H1 (cell line): ENCODE measurements around the gene TMEM89. TPM values are rescaled to one million over a fixed set of nuclear protein-coding genes. Genes with fewer than 3 reads are reported as not detected.

ENCODE experiments used
- CTCF ChIA-PET: fragments of 300-600 bp; sonication (Branson Sonifier 250); formaldehyde crosslinking; loops from one replicate; lab custom pipeline; 2021; ENCODE audit not compliant: partially characterized antibody; lab: Charles Lee
- POLR2A ChIA-PET: fragments of 300-600 bp; sonication (Branson Sonifier 250); formaldehyde crosslinking; loops from one replicate; lab custom pipeline; 2021; ENCODE audit warnings: inconsistent platforms; ENCODE audit not compliant: partially characterized antibody; lab: Charles Lee
- DNase-seq, 2 experiments: peaks; one replicate each; pipeline versions ENCODE4 v3.0.0 to v3.0.0-alpha.2; 2010 to 2022; ENCODE audit warnings: low spot score in 2 of 2, low read depth in 1 of 2, mixed read lengths in 1 of 2
- FAIRE-seq: peaks from 2 replicates; lab custom pipeline; 2011; peaks lifted over from hg19 to GRCh38; lab: Jason Lieb, UNC
- H2AFZ ChIP-seq: 2 replicates; pipeline ENCODE4 v1.8.1; 2012; ENCODE audit warnings: low read length, inconsistent platforms
- H2AK5ac ChIP-seq: 2 replicates; pipeline ENCODE4 v1.6.1; 2013; ENCODE audit warnings: low read depth, low read length
- H2BK120ac ChIP-seq: replicated peaks from 2 replicates; pipeline ENCODE3; 2013; ENCODE audit warnings: low read depth, low read length, inconsistent platforms
- H2BK12ac ChIP-seq: 2 replicates; pipeline ENCODE4 v1.6.1; 2013; ENCODE audit warnings: low read depth, low read length
- H2BK15ac ChIP-seq: 2 replicates; pipeline ENCODE4 v1.6.1; 2013; ENCODE audit warnings: low read length
- H2BK20ac ChIP-seq: 2 replicates; pipeline ENCODE4 v1.6.1; 2013; ENCODE audit warnings: low read length
- H2BK5ac ChIP-seq: 2 replicates; pipeline ENCODE4 v1.6.1; 2013; ENCODE audit warnings: low read depth, low read length
- H3K14ac ChIP-seq: 2 replicates; pipeline ENCODE4 v1.6.1; 2013; ENCODE audit warnings: inconsistent platforms; ENCODE audit not compliant: insufficient read length
- H3K18ac ChIP-seq: 2 replicates; pipeline ENCODE4 v1.6.1; 2013; ENCODE audit warnings: low read length; ENCODE audit errors: extremely low read depth
- H3K23ac ChIP-seq: 2 replicates; pipeline ENCODE4 v1.6.1; 2013; ENCODE audit warnings: inconsistent platforms; ENCODE audit not compliant: insufficient read length
- H3K23me2 ChIP-seq: 2 replicates; pipeline ENCODE4 v1.6.1; 2013; ENCODE audit warnings: low read depth, low read length
- H3K27ac ChIP-seq: 2 replicates; pipeline ENCODE4 v1.6.1; 2011; ENCODE audit warnings: low read depth, low read length, inconsistent platforms
- H3K27me3 ChIP-seq, 4 experiments: replicated peaks in 1 of 4; 1 replicate in 1 of 4; 2 replicates in 3 of 4; pipeline versions ENCODE4 v1.6.1 to v1.8.1; 2011 to 2013; ENCODE audit warnings: low read length in 3 of 4, mild to moderate bottlenecking in 3 of 4, inconsistent platforms in 2 of 4, mixed read lengths in 2 of 4, moderate library complexity in 1 of 4; ENCODE audit not compliant: control insufficient read depth in 3 of 4, insufficient read depth in 3 of 4; ENCODE audit errors: extremely low read depth in 1 of 4
- H3K36me3 ChIP-seq, 4 experiments: 2 replicates each; pipeline versions ENCODE4 v1.6.1 to v1.8.1; 2011 to 2013; ENCODE audit warnings: mild to moderate bottlenecking in 4 of 4, low read length in 3 of 4, moderate library complexity in 2 of 4, control low read depth in 1 of 4, inconsistent platforms in 1 of 4; ENCODE audit not compliant: insufficient read depth in 4 of 4, control insufficient read depth in 2 of 4
- H3K4ac ChIP-seq: replicated peaks from 2 replicates; pipeline ENCODE3; 2013; ENCODE audit warnings: low read length, low read depth, mixed read lengths, inconsistent platforms; ENCODE audit not compliant: insufficient read length
- H3K4me1 ChIP-seq, 4 experiments: replicated peaks in 1 of 4; 1 replicate in 1 of 4; 2 replicates in 3 of 4; pipeline versions ENCODE4 v1.6.1 to v1.8.1; 2011 to 2013; ENCODE audit warnings: low read length in 3 of 4, inconsistent platforms in 2 of 4, mixed read lengths in 1 of 4; ENCODE audit not compliant: insufficient read depth in 4 of 4, control insufficient read depth in 3 of 4
- H3K4me2 ChIP-seq, 2 experiments: 2 replicates each; pipeline versions ENCODE4 v1.6.1 to v1.8.1; 2011 to 2013; ENCODE audit warnings: low read depth in 2 of 2, low read length in 2 of 2, control low read depth in 1 of 2, inconsistent platforms in 1 of 2, mild to moderate bottlenecking in 1 of 2; ENCODE audit not compliant: insufficient read depth in 1 of 2
- H3K4me3 ChIP-seq, 4 experiments: fragments of 200-600, 300-600 bp in 1 of 4; sonication (generic), shearing (Covaris generic), sonication (Bioruptor Twin) in 1 of 4; 2 replicates each; pipeline versions ENCODE4 v1.5.1 to v1.8.1; 2011 to 2016; ENCODE audit warnings: low read length in 4 of 4, low read depth in 3 of 4, control low read depth in 2 of 4, inconsistent platforms in 2 of 4, mild to moderate bottlenecking in 2 of 4, mixed read lengths in 1 of 4, moderate library complexity in 1 of 4; ENCODE audit not compliant: insufficient read depth in 2 of 4; ENCODE audit errors: extremely low read depth in 1 of 4
- H3K56ac ChIP-seq: replicated peaks from 2 replicates; pipeline ENCODE3; 2013; ENCODE audit warnings: low read depth, mild to moderate bottlenecking, mixed read lengths, low read length, inconsistent platforms; ENCODE audit not compliant: insufficient read length
- H3K79me1 ChIP-seq: 2 replicates; pipeline ENCODE4 v1.6.1; 2013; ENCODE audit warnings: low read depth, low read length, control low read depth
- H3K79me2 ChIP-seq, 2 experiments: 2 replicates each; pipeline versions ENCODE4 v1.6.1 to v1.8.1; 2012 to 2013; ENCODE audit warnings: low read length in 2 of 2, mild to moderate bottlenecking in 2 of 2, inconsistent platforms in 1 of 2; ENCODE audit not compliant: insufficient read depth in 2 of 2, control insufficient read depth in 1 of 2
- H3K9ac ChIP-seq, 4 experiments: replicated peaks in 1 of 4; 1 replicate in 1 of 4; 2 replicates in 3 of 4; pipeline versions ENCODE4 v1.6.1 to v1.8.1; 2011 to 2013; ENCODE audit warnings: low read depth in 3 of 4, low read length in 3 of 4, control low read depth in 2 of 4, mild to moderate bottlenecking in 2 of 4, moderate library complexity in 2 of 4, inconsistent platforms in 1 of 4; ENCODE audit errors: extremely low read depth in 1 of 4
- H3K9me3 ChIP-seq, 2 experiments: 2 replicates each; pipeline versions ENCODE4 v1.6.1 to v1.8.1; 2012 to 2013; ENCODE audit warnings: mild to moderate bottlenecking in 2 of 2, moderate library complexity in 2 of 2, control low read depth in 1 of 2, inconsistent platforms in 1 of 2, low read depth in 1 of 2, low read length in 1 of 2, mixed read lengths in 1 of 2; ENCODE audit not compliant: insufficient read depth in 2 of 2
- H4K20me1 ChIP-seq, 2 experiments: replicated peaks in 1 of 2; 2 replicates each; pipeline versions ENCODE3 to v1.8.1; 2011 to 2013; ENCODE audit warnings: inconsistent platforms in 2 of 2, low read length in 2 of 2, mild to moderate bottlenecking in 1 of 2; ENCODE audit not compliant: insufficient read depth in 2 of 2, control insufficient read depth in 1 of 2
- H4K5ac ChIP-seq: 2 replicates; pipeline ENCODE4 v1.6.1; 2013; ENCODE audit warnings: low read length, low read depth, mixed read lengths, inconsistent platforms; ENCODE audit not compliant: insufficient read length
- H4K8ac ChIP-seq: 2 replicates; pipeline ENCODE4 v1.8.0; 2013; ENCODE audit warnings: mild to moderate bottlenecking, moderate library complexity, low read length, inconsistent platforms; ENCODE audit not compliant: insufficient read depth; ENCODE audit errors: extremely low read depth
- H4K91ac ChIP-seq: replicated peaks from 2 replicates; pipeline ENCODE3; 2013; ENCODE audit warnings: low read length, mixed read lengths, inconsistent platforms; ENCODE audit not compliant: insufficient read length
- EGR1 ChIP-seq: IDR thresholded peaks from 2 replicates; pipeline ENCODE4 v1.6.1; 2011; ENCODE audit warnings: low read depth, low read length, borderline replicate concordance
- EZH2 ChIP-seq: fragments of 200-600 bp; sonication (generic); IDR thresholded peaks from 2 replicates; pipeline ENCODE4 v1.7.1; 2012; ENCODE audit warnings: low read depth, mild to moderate bottlenecking, moderate library complexity, low read length, inconsistent platforms; ENCODE audit not compliant: severe bottlenecking
- NANOG ChIP-seq: IDR thresholded peaks from 2 replicates; pipeline ENCODE4 v1.6.1; 2011; ENCODE audit warnings: low read length, low read depth, mild to moderate bottlenecking, inconsistent platforms; ENCODE audit not compliant: insufficient read depth, poor library complexity, severe bottlenecking
- POLR2A ChIP-seq, 2 experiments: IDR thresholded peaks; 1 replicate in 1 of 2; 2 replicates in 1 of 2; pipeline ENCODE4 v1.6.1; 2011; ENCODE audit warnings: low read depth in 2 of 2, low read length in 2 of 2, mild to moderate bottlenecking in 2 of 2; ENCODE audit errors: control extremely low read depth in 1 of 2
- RFX5 ChIP-seq: IDR thresholded peaks from 2 replicates; pipeline ENCODE4 v1.6.1; 2011; ENCODE audit warnings: low read depth, low read length, improper control_type of control experiment, borderline replicate concordance
- WGBS, 2 experiments: shearing (Covaris generic) in 1 of 2; methylation state at CpG; one replicate each; pipeline versions ENCODE4 v1.1.6 to v1.1.7; 2013 to 2015; ENCODE audit warnings: low lambda C conversion rate in 2 of 2, mixed read lengths in 2 of 2, inconsistent platforms in 1 of 2, low coverage in 1 of 2, missing lambda C conversion rate in 1 of 2; ENCODE audit not compliant: insufficient replicate concordance in 2 of 2, insufficient coverage in 1 of 2, insufficient read length in 1 of 2; ENCODE audit errors: extremely low coverage in 1 of 2, missing lambda C conversion rate in 1 of 2; 5-methylcytosine and 5-hydroxymethylcytosine counted together
- long read RNA-seq, 2 experiments: library from RNA in 1 of 2; library from capped mRNA in 1 of 2; stranded (forward); transcript quantifications; one replicate each; pipeline ENCODE4 v2.0.0, GENCODE V29; 2021; ENCODE audit warnings: inconsistent platforms in 1 of 2
- polyA minus RNA-seq, 3 experiments: library from RNA; depleted of rRNA, polyadenylated mRNA; stranded (reverse); fragments of >200 nt; gene quantifications; 1 replicate in 2 of 3; 2 replicates in 1 of 3; pipeline ENCODE4 v1.2.3, GENCODE V29; 2011
- polyA plus RNA-seq, 7 experiments: library from polyadenylated mRNA; depleted of rRNA in 3 of 7; stranded (reverse) in 5 of 7; unstranded in 2 of 7; fragments of >200 nt in 5 of 7; fragments of 200-250 nt in 2 of 7; gene quantifications; 1 replicate in 5 of 7; 2 replicates in 1 of 7; 4 replicates in 1 of 7; pipeline versions ENCODE4 v1.2.1 to v1.2.3, GENCODE V29; 2011 to 2013; ENCODE audit warnings: missing spikeins in 2 of 7, mixed read lengths in 2 of 7
- total RNA-seq: library from RNA; stranded (reverse); fragmentation: NEBNext Ultra II Directional; extraction: Animal tissue kit (Norgen Biotek cat#: 25700); gene quantifications from 2 replicates; pipeline ENCODE4 v1.2.1, GENCODE V29; 2021
- TF ChIP-seq, protein P1 (sequence below): IDR thresholded peaks from 2 replicates; pipeline ENCODE4 v1.6.1; 2012; ENCODE audit warnings: inconsistent platforms

TMEM89 gene, protein sequence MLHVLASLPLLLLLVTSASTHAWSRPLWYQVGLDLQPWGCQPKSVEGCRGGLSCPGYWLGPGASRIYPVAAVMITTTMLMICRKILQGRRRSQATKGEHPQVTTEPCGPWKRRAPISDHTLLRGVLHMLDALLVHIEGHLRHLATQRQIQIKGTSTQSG
- total RNA-seq (not detected in 2 replicates), polyA plus RNA-seq (2011; rRNA removed) (0.24 TPM in 1 of 2 replicates, not detected in the other), polyA minus RNA-seq (2011; rRNA and poly(A)+ RNA removed) (not detected in 2 replicates)
- not detected for polyA plus RNA-seq (2011; cell fraction: cytosol; rRNA removed)
- polyA plus RNA-seq (2011; cell fraction: nucleus; rRNA removed) = 1.3 TPM
- polyA plus RNA-seq (2012, experiment 1 of 2) = 0.34 to 0.42 TPM in 2 of 4 replicates, not detected in the others
- polyA plus RNA-seq (2012, experiment 2 of 2) = not detected
- 0.12 TPM for polyA plus RNA-seq (2013, experiment 1 of 2)
- polyA plus RNA-seq (2013, experiment 2 of 2) = 0.11 TPM
- not detected for polyA minus RNA-seq (2011; cell fraction: cytosol; rRNA and poly(A)+ RNA removed)
- polyA minus RNA-seq (2011; cell fraction: nucleus; rRNA and poly(A)+ RNA removed) = not detected
- long read RNA-seq, experiment 1 = 0 reads
- long read RNA-seq, experiment 2 = 0 reads

DNA sequence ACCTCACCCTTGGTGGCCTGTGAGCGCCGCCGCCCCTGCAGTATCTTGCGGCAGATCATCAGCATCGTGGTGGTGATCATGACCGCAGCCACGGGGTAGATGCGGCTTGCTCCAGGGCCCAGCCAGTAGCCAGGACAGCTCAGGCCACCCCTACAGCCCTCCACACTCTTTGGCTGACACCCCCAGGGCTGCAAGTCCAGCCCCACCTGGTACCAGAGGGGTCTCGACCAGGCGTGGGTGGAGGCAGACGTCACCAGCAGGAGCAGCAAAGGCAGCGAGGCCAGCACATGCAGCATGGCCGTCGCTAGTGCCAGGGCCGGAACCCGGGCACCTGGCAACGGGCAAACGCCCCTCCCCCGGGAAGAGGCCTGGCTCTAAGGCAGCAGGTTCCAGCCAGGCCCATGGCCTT is at the start of gene TMEM89:
TMEM89 (minus strand) TSS at position 309 of the 409 bp plus-strand sequence; CDS start at position 296, 13 bp downstream.
- no peak within 1 kb of the TSS for H2BK20ac ChIP-seq
- FAIRE-seq (no peak), DNase-seq (no peak)
- no peaks in the 10 kb centered on the region for H3K9me3 ChIP-seq
- H3K56ac ChIP-seq = no peak within 1 kb of the TSS
- ChIA-PET CTCF (interaction anchor here (0.6 to 3.0 kb wide), 7 partner anchors 10 to 154 kb away, joined by 3 to 16 read pairs (median 3); partner anchors contain the start of gene SLC26A6), POLR2A (interaction anchor here (0.6 to 7.9 kb wide), 4 partner anchors 10 to 33 kb away, joined by 3 to 75 read pairs (median 37); partner anchors contain the start of genes SLC26A6 and UQCRC1)
- H3K4me3 ChIP-seq = no peak within 1 kb of the TSS
- H2BK5ac ChIP-seq = no peak within 1 kb of the TSS
- H3K4me1 ChIP-seq = peaks cover 0 to 6% (median 3%) of the 10 kb centered on the region in 4 experiments; a peak in 3 of 7 replicates
- H3K9ac ChIP-seq = no peak within 1 kb of the TSS
- H3K23me2 ChIP-seq = no peaks in the 10 kb centered on the region
- no peak within 1 kb of the TSS; the same call in 1 of the 2 replicates for H4K8ac ChIP-seq
- H3K18ac ChIP-seq = no peak within 1 kb of the TSS
- no peaks in the 10 kb centered on the region for H3K79me1 ChIP-seq
- no peak within 1 kb of the TSS for H2AK5ac ChIP-seq
- H4K91ac ChIP-seq = no peak within 1 kb of the TSS
- peaks cover 0 to 18% (median 0%) of the 10 kb centered on the region in 4 experiments; a peak in 4 of 8 replicates for H3K36me3 ChIP-seq
- peaks cover 0 to 10% of the 10 kb centered on the region in 2 experiments for H4K20me1 ChIP-seq
- H3K4me2 ChIP-seq = no peak within 1 kb of the TSS
- no peaks in the 10 kb centered on the region for H3K27me3 ChIP-seq
- TF ChIP-seq, protein P1, sequence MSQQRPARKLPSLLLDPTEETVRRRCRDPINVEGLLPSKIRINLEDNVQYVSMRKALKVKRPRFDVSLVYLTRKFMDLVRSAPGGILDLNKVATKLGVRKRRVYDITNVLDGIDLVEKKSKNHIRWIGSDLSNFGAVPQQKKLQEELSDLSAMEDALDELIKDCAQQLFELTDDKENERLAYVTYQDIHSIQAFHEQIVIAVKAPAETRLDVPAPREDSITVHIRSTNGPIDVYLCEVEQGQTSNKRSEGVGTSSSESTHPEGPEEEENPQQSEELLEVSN = no peak
- no peak for TF ChIP-seq NANOG
- no peak for TF ChIP-seq POLR2A (IDR thresholded peaks at IDR 0.05; ENCODE audit: control extremely low read depth in 1 of 2, low read depth in 2 of 2, low read length in 2 of 2)
- TF ChIP-seq RFX5 = no peak
- TF ChIP-seq EGR1 = no peak
- TF ChIP-seq EZH2 = no peak
- H3K79me2 ChIP-seq = no peaks in the 10 kb centered on the region
- H2BK120ac ChIP-seq = no peak within 1 kb of the TSS
- no peak within 1 kb of the TSS for H2BK15ac ChIP-seq
- no peak within 1 kb of the TSS for H3K4ac ChIP-seq
- 97% methylated on average over 19 of the region's 19 CpGs; no CpG with 5 or more reads in 1 of the 2 experiments for WGBS, 2 experiments
- no peak within 1 kb of the TSS for H2BK12ac ChIP-seq
- no peak within 1 kb of the TSS for H3K23ac ChIP-seq
- no peak within 1 kb of the TSS for H4K5ac ChIP-seq
- no peak within 1 kb of the TSS for H3K14ac ChIP-seq
- H3K27ac ChIP-seq = no peak within 1 kb of the TSS
- H2AFZ ChIP-seq = no peak within 1 kb of the TSS
